HG02885 (cell line): ENCODE data around the gene MAZ.
"Not testable (repeated sequence)": the region's sequence is repeated elsewhere in the genome, so short reads cannot be mapped to it uniquely, and the experiment has no call there.

Experiments
- ATAC-seq: cut with Tn5 transposase; IDR thresholded peaks from one replicate; pipeline ENCODE4 v1.9.1; 2021; ENCODE audit warnings: mild to moderate bottlenecking; ENCODE audit not compliant: unreplicated experiment, poor library complexity

Gene MAZ

DNA sequence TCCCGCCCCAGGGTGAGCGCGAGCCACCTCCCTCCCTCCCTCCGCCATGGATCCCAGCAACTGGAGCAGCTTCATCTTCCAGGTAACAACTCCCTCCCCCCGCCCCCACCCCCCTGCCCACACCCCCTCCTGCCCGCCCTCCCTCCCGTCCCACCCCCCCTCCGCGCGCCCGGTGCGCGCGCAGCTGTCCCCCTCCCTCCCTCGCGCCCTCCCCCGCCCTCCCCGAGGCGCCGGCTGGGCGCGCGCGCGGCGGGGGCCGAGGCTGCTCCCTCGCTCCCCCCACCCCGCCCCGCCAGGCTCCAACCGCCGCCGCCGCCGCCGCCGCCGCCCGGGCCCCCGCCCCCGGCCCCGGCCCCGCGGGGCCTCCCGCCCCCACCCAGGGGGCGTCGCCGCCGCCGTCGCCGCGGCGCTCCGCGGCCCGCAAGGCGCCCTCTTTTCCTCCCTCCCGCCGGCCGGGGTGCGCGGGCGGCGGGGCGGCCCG, at the start of gene MAZ:
Gene MAZ, plus strand, starts transcription at position 431 of the 481 bp plus-strand sequence. CDS start 173 bp downstream, outside the sequence.
- peak; percentile 25 for ATAC-seq

DNA sequence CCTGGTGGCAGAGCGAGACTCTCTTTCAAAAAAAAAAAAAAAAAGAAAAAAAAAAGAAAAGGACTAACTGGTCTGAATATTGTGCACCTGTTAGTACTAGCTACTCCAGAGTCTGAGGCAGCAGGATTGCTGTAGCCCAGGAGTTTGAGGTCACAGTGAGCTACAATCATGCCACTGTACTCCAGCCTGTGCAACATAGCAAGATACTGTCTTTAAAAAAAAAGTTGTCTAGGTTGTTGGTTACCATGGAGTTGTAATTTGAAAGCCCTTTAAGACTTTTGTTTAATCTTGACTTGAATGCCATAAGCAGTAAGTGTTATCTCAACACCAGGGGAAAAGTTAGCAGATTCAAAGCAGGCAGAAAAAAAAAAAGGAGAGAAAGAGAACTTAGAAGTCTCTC, 49.7 kb upstream of the MAZ start:
- no peak for ATAC-seq

DNA sequence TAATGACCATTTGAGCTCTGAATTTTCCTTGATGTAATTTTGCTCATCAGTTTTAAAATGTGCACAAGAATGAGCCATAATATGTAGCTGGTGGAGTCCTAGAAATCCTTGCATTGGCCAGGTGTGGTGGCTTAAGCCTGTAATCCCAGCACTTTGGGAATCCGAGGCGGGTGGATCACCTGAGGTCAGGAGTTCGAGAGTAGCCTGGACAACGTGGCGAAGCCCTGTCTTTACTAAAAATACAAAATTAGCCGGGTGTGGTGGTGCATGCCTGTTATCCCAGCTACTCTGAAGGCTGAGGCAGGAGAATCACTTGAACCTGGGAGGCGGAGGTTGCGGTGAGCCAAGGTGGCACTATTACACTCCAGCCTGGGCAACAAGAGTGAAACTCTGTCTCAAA, 49.2 kb upstream of the MAZ start:
- ATAC-seq: not testable (repeated sequence)

DNA sequence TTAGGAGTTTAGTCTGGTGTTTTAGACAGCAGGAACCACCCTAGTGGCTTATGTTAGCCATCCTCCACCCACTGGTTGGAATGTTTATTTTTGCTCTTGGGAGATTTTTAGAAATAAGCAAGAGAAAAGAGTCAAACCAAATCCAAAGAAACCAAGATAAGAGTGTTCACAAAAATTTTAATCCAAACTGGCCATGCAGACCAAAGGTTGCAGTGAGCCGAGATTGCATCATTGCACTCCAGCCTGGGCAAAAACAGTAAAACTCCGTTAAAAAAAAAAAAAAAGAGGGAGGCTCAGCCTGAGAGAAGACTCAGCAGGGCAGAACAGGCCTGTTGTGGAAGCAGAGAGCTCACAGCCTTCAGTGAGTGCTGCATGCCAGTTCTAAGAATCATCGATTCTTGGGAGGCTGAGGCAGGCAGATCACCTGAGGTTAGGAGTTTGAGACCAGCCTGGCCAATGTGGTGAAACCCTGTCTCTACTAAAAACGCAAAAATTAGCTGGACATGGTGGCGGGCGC, 48.3 kb upstream of the MAZ start:
- no peak for ATAC-seq

DNA sequence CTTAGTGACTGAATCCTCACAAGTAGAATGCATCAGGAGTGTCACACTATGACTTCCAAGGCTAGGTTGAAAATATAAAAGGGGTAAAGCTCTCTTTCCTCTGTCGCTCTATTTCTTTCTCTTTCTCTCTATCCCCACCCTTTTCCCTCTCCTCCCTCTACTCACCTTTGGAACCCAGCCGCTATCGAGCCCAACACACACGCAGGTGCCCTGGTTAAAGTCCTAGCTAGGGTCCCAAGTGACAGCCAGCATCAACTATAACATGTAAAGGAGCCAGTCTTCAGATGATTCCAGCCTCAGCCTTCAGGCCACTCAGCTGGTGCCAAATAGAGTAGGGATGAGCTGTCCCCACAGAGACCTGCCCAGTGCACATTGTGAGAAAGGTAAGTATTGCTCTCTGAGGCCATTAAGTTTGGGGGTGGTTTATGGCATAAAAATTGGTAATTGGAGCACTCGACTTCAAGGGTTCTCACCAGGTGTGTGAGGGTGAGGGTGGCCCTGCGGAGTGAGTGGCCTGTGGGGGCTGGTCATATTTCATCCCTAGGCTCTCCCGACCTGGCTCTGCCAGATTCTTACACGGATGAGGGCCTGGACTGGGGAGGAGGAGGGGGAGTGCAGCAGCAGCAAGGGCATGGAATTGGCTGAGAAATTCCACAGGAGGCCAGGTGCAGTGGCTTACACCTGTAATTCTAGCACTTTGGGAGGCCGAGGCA, 45.6 kb upstream of the MAZ start:
- ATAC-seq: no peak

DNA sequence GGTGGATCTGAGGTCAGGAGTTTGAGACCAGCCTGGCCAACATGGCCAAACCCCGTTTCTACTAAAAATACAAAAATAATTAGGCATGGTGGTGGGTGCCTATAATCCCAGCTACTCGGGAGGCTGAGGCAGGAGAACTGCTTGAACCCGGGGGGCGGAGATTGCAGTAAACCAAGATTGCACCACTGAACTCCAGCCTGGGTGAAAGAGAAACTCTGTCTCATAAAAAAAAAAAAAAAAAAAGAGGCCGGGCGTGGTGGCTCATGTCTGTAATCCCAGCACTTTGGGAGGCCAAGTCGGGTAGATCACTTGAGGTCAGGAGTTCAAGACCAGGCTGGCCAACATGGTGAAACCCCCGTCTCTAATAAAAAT, 45.1 kb upstream of the MAZ start:
- ATAC-seq: not testable (repeated sequence)

DNA sequence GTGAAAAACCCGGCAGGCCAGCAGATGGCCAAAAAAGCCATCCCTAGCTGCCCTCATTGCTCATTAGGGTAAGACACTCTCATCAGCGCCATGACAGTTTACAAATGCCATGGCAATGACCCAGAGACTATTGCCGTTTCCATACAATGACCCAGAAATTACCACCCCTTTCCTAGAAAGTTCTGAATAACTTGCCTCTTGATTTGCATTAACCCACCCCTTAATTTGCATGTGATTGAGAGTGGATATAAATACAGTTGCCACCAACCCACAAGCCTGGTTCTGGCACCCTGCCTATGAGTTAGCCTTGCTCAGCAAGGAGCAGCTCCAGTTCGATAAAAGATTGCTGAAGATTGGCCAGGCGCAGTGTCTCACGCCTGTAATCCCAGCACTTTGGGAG, 44.4 kb upstream of the MAZ start:
- no peak for ATAC-seq

DNA sequence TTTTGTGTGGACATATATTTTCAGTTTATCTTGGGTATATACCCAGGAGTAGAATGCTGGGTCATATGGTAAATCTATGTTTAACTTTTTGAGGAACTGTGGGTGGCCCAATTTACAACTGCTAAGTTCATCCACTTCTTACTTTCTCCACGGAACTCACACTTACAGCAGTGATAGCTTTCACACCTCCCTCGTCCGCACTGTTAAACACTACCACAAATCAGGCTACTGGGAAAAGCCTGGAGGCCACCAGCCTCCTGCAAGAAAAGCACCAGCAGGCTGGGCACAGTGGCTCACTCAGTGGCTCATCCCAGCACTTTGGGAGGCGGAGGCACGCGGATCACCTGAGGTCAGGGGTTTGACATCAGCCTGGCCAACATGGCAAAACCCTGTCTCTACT, 43.0 kb upstream of the MAZ start:
- no peak for ATAC-seq

DNA sequence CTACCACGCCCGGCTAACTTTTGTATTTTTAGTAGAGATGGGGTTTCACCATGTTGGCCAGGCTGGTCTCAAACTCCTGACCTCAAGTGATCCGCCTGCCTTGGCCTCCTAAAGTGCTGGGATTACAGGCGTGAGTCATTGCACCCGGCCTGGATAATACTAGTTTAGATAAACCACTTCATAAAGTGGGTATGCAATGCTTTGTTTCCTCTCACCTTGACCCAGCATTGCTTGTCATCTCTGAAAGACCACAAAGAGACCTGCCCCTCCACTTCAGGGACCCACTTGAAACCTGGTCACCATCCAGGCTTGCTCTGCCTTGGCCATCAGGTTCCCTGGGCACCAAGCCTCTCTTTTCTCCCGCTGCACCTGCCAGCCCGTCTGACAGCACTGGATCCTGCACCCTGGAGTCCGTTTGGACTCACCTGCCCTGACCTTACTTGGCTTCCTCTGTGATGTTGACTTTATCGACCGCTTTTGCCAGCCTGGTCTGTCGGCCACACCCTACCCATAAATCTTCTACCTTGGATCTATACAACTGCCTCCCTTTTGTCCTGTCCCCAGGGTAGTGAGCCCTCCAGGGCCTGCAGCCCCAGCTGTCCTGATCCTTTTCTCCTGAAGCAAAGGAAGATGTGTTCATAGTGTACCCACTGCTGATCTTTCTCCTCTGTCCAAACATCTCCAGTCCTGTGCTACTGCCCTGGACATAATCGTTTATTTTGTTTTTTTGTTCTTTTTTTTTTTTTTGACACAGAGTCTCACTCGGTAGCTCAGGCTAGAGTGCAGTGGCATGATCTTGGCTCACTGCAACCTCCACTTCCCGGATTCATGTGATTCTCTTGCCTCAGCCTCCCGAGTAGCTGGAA, 40.9 kb upstream of the MAZ start:
- ATAC-seq: no peak

DNA sequence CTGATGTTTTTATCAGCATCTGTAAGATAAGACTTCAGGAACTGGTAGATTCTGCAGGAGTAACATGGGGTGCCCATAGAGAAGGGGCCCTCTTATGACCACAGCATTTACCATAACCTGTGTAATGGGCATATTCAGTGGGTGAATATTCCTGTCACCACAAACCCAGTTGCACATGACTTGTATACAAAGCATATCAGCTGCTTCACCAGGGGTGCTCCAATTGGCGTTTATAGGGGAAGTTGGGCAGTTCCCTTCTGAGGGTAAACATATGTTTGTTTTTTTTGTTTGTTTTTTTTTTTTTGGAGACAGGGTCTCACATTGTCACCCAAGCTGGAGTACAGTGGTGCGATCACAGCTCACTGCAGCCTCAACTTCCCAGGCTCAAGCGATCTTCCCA, 39.8 kb upstream of the MAZ start:
- ATAC-seq: no peak

DNA sequence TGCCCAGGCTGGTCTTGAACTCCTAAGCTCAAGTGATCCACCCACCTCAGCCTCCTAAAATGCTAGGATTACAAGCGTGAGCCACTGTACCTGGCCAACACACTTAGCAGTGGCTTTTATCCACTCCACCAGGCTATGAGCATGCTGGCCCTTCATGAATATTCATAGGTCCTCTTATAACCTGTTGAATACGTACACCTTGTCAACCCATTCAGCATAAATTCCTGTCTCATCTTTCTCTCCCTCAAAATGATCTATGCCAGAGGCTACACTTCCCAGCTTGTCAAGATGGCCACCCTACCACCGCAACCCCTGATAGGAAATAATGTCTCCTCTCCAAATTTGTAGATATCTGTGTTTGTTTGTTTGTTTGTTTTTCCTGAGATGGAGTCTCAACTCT, 39.3 kb upstream of the MAZ start:
- ATAC-seq: no peak

DNA sequence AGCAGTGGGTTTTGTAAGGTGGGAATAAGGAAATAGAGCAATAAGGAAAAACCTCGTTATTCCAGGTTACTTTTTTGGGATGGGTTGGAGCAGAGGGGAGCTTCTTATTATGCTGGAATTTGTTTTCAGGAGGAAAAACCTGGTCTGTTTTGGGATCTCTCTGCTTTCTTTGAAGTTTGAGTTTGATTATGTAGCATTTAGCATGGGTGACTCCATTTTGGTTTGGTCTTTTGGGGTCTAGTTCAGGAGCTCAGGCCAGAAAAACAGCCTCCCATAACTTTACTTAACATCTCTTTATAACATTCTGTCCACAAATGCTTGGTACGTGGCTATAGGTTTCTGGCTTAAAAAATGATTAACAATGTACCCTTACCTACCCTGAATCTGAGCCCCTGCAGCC, 36.8 kb upstream of the MAZ start:
- no peak for ATAC-seq

DNA sequence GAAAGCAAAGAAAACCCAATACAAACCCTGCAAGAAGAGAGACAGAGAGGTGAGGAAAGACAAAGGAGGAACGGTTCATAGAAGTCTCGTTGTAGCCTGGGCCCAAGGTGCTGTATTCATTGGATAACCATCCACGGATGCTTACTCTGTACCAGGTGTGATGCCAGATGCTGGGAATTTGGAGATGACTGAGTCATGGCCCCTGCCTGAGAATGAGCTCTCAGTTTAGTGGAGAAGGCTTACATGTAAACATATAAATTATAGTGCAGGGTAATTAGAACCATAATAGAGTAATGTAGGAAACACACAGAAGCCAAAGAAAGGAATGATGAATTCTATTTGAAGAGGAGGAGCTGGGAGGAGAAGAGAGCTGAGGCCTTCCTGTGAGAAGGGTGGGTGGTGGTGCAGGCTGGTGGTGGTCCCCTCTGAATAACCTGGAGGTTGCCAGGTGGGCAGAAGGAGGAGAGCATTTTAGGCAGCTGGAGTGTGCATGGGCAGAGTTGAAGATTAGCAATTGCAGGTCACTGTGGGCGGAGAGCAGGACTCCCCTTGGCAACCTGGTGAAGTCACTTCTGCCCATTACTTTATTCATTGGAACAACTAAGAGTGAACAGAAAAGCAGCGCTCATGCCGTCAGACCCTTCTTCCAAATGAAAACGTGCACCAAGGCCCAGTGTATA, 35.9 kb upstream of the MAZ start:
- ATAC-seq: no peak

DNA sequence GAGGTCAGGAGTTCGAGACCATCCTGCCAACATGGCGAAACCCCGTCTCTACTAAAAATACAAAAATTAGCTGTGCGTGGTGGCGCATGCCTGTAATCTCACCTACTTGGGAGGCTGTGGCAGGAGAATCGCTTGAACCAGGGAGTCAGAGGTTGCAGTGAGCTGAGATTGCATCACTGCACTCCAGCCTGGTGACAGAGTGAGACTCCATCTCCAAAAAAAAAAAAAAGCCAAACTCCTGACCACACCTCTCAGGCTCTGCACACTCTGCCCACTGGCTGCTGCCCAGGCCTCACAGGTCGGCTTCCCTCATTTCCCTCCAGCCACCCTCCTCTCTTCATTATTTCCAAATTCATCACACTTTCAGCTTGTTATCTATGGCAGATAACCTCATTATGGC, 34.0 kb upstream of the MAZ start:
- not testable (repeated sequence) for ATAC-seq

DNA sequence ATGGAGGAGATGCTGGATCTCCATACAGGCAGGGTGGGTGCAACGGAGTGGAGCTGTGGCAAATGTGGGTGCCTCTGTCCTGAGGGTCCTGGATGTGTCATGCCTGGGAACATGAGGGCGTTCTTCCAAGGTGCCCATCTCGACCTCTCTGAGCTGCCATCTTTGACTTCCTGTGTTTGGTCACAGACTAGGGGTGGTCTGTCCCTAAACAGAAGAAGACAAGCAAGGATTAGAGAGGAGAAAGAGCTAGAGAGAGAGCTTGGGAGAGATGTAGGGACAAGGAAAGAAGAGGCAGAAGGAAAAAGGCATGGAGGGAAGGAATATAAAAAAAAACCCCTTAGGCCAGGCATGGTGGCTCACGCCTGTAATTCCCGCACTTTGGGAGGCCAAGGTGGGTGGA, 31.6 kb upstream of the MAZ start:
- ATAC-seq: no peak

DNA sequence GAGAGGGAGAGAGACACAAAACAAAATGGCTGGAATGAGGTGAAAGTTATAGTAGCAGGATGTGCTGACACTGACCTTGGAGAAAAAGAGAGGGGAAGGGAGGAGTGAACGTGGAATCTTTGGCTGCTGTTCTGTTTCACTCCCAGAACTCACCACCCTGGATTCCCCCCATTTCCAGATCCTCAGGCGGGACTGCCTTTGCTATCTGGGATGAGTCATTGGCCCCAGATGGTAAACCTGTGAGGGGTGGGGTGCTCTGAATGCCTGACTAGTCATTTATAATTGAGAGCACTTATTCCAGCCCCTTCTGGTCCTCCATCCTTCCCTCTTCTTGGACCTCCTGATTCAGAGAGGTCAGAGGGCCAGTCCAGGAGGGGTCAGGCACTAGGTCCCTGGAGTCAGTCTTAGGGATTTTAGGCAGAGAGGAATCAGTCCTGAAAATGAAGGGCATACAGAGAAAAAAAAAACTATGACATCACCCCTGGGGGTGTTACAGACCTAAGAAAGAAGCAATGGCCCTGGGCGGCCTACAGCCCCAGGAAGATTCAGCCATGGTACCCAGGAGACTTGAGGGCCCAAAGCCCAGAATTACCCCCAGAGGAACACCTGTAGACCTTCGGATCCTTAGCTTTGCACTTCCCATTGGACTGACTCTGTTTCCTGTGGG, 30.5 kb upstream of the MAZ start:
- no peak for ATAC-seq

DNA sequence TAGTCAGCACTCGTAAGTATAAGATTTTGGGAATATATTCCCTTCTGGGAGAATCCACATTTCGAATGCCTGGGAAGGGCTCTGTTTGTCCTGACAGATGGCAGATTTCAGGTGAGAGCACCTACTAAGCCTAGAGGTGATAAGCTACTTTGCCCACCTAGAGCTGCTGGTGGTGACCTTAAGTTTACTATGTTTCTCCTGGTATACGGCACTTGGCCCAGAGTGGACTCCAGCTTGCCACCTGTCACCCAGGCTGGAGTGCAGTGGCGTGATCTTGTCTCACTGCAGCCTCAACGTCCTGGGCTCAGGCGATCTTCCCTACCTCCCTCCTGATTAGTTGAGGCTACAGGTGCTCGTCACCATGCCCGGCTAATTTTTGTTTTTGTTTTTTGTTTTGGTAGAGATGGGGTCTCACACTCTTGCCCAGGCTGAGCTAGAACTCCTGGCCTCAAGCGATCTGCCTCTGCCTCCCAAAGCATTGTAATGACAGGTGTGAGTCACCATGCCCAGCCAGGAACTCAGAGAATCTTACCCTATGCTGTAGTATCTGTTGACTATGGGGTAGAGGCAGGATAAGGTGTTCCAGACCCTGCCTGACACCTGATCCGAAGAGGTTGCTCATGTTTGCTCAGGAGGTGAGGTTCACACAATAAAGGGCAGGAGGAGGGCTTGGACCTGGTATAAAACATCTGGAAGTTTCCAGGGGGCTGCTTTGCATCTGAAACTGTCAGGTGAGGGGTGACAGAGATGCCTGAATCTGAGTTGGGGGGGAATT, 28.6 kb upstream of the MAZ start, which contains the start of gene ZG16:
Gene ZG16, plus strand, starts transcription at position 681 of the 775 bp plus-strand sequence. CDS start 1,011 bp downstream, outside the sequence.
- no peak for ATAC-seq

DNA sequence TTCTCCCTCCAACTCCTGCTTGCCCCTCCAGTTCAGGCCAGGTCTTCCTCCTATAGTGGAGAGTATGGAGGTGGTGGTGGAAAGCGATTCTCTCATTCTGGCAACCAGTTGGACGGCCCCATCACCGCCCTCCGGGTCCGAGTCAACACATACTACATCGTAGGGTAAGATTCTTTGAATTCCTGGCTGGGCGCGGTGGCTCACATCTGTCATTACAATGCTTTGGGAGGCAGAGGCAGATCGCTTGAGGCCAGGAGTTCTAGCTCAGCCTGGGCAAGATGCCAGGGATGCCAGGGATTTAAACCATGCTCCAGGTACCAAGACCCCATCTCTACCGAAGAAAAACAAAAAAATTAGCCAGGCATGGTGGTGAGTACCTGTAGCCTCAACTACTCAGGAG, 26.9 kb upstream of the MAZ start:
- ATAC-seq: no peak
